SH-SY5Y (cell line): ENCODE results near the gene TREX2.

Experiments used
- GATA2 ChIP-seq: IDR thresholded peaks from 2 replicates; pipeline ENCODE4 v1.6.1; 2011; ENCODE audit warnings: mild to moderate bottlenecking, low read depth, low read length
- GATA3 ChIP-seq: IDR thresholded peaks from 2 replicates; pipeline ENCODE4 v1.6.1; 2011; ENCODE audit warnings: low read depth, mild to moderate bottlenecking, low read length, moderate library complexity

- TF ChIP-seq GATA3 (no peak), GATA2 (no peak)
Measured at GRCh38 chrX:153396320-153397195, 49.3 kb downstream of the TREX2 start.
